Ectodermal cell (in vitro differentiated cells): ENCODE results near the gene RAMP3.
"Not testable (repeated sequence)": the region's sequence is repeated elsewhere in the genome, so short reads cannot be mapped to it uniquely, and the experiment has no call there.

ENCODE experiments used
- H3K27ac ChIP-seq: 2 replicates; pipeline ENCODE4 v1.7.0; 2013; ENCODE audit warnings: mild to moderate bottlenecking, low read depth, low read length; ENCODE audit not compliant: insufficient read depth, poor library complexity, severe bottlenecking
- H3K27me3 ChIP-seq: 2 replicates; pipeline ENCODE4 v1.7.0; 2013; ENCODE audit warnings: mild to moderate bottlenecking, low read length; ENCODE audit not compliant: insufficient read depth, control insufficient read depth, poor library complexity, severe bottlenecking
- H3K36me3 ChIP-seq: one replicate; pipeline ENCODE4 v1.7.0; 2013; ENCODE audit warnings: low read length; ENCODE audit not compliant: control insufficient read depth, insufficient read depth
- H3K4me1 ChIP-seq: one replicate; pipeline ENCODE4 v1.7.0; 2013; ENCODE audit warnings: low read length; ENCODE audit not compliant: control insufficient read depth, insufficient read depth
- H3K4me3 ChIP-seq: 2 replicates; pipeline ENCODE4 v1.7.0; 2013; ENCODE audit warnings: low read depth, low read length, control low read depth; ENCODE audit not compliant: insufficient read depth
- H3K9me3 ChIP-seq: 2 replicates; pipeline ENCODE4 v1.7.0; 2013; ENCODE audit warnings: mild to moderate bottlenecking, low read length, moderate library complexity; ENCODE audit not compliant: control insufficient read depth
- WGBS, 2 experiments: methylation state at CpG; one replicate each; pipeline ENCODE4 v1.1.7; 2013; ENCODE audit warnings: missing lambda C conversion rate in 2 of 2; 5-methylcytosine and 5-hydroxymethylcytosine counted together

RAMP3 gene

DNA sequence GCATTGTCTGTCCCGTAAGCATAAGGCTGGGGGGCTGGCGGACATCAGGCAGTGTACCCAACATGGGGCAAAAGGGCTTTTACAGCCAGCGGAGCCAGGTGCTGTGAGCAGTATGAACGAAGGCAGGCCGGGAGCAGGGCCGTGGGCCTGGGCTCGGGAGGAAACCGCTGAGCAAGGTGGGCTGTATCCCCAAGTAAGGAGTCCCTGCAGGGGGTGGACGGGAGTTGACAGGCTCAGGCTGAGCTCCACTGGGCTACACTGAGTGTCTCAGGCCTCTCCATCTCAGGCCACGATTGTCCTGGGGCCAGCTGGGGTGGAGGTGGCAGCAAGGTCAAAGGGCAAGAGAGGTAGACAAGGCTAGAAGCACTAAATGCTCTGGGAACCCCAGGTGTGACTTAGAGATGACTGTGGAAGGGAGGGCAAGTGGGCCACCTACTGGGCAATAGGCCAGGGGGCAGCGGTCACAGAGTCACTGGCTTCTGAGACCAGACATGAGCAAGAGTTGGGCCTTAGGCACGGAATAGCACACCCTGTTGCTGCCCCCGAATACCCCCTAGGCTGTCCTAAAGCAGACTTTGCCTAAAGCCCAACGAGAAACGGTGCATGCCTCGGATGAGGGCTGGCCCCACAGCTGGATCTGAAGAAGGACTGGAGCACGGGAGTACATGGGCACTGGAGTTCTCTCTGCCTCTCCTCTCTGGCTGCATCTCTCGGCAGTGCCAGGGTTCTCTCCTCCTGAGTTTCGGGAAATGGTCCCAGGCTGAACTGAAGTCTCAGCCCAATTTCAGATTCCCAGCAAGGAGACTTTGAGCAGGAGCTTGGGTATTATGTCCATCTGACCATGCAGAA, 10.8 kb upstream of the RAMP3 start:
- Histone ChIP-seq H3K9me3 (no peaks in the 10 kb centered on the region), H3K4me3 (no peak overlapping the region)
- WGBS, 2 experiments: 86 to 88% methylated on average over 19 of the region's 19 CpGs

DNA sequence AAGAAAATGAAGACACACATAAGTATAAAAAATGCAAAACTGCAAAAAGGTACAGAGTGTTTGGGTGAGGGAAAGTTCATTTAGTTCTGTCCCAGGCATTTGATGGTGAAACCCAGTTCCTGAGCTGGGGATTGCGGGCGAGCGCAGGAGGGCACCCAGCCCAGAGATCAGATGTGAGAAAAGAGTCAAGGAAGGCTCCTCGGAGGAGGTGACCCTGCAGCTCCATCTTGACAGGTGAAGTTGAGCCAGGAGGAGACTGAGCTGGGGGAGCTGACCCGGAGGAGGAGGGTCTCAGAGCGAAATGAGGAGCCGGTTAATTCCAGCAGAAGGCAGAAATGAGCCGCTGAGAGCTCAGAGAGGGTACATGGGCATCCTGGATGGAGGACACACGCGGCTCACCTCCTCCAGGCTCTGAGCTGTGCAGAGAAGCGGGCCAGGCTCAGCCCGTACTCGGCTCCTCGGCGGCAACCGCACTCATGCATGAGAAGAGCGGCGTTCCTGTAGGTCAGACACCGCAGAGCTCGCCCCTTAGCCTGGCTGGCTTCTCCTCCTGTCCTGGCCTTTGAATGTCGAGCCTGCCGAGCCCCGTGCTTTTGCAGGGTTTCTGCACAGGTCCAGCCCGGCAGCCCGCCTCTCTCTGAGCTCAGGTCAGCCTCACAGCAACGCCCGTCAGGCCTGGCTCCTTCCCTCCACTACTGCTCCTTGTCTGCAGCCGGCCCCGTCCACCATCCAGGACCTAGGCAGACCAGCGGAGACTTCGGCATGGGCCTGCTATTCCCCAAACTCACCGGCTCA, 9.5 kb upstream of the RAMP3 start:
- Histone ChIP-seq H3K27me3 (no peaks in the 10 kb centered on the region), H3K4me3 (no peak overlapping the region), H3K36me3 (no peaks in the 10 kb centered on the region), H3K9me3 (no peaks in the 10 kb centered on the region), H3K27ac (no peak overlapping the region), H3K4me1 (no peaks in the 10 kb centered on the region)
- WGBS, 2 experiments: 88 to 89% methylated on average over 32 of the region's 32 CpGs

More for the DNA sequence above, 10.8 kb upstream of the RAMP3 start:
- H3K4me1 ChIP-seq: no peaks in the 10 kb centered on the region
- H3K36me3 ChIP-seq: no peaks in the 10 kb centered on the region
- H3K27me3 ChIP-seq: no peaks in the 10 kb centered on the region
- H3K27ac ChIP-seq: no peak overlapping the region

DNA sequence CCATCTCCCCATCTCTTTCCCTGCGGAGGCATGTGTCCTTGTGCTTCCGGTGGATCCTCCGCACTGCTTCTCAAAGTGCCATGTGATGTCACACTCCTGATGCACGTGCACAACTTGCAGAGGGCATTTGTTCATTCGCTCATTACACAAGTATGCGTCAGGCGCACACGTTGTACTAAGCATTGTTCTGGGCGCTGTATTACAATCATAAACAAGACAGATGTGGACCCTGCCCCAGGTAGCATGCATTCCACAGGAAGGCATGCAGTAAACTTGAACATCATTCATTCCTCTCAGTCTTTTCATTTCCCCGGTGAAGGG, 9.0 kb upstream of the RAMP3 start:
- Histone ChIP-seq H3K36me3 (no peaks in the 10 kb centered on the region), H3K27ac (no peak overlapping the region), H3K27me3 (no peaks in the 10 kb centered on the region), H3K4me1 (no peaks in the 10 kb centered on the region), H3K4me3 (no peak overlapping the region), H3K9me3 (no peaks in the 10 kb centered on the region)
- 94 to 95% methylated on average over 10 of the region's 10 CpGs for whole genome bisulfite sequencing, 2 experiments

DNA sequence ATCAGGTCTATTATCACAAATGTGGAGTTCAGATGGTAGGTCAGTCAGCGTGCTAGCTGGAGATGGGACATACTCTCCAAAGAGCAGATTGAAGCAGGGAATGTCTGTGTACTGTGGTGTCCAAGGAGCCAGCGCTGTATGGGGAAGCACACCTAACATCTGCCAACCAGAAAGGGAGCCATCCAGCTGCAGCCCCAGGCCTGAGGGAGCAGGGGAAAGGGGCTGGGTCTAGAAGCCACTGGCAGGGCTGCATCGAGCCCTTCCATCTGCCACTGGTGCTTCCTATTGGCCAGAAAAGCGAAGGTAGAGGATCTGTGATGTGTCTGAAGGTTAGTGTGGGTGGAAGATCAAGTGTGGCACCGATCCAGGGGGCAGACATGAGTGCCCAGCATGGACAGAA, 8.0 kb upstream of the RAMP3 start:
- no peaks in the 10 kb centered on the region for H3K36me3 ChIP-seq
- no peaks in the 10 kb centered on the region for H3K27me3 ChIP-seq
- H3K27ac ChIP-seq: no peak overlapping the region
- no peak overlapping the region for H3K4me3 ChIP-seq
- no peaks in the 10 kb centered on the region for H3K4me1 ChIP-seq
- WGBS, 2 experiments: 88 to 94% methylated on average over 5 of the region's 5 CpGs
- H3K9me3 ChIP-seq: no peaks in the 10 kb centered on the region

GRCh38 chr7:45150199-45150598, 7.4 kb upstream of the RAMP3 start:
- no peaks in the 10 kb centered on the region for H3K36me3 ChIP-seq
- 84 to 86% methylated on average over 11 of the region's 11 CpGs for WGBS, 2 experiments
- H3K27ac ChIP-seq: no peak overlapping the region
- H3K9me3 ChIP-seq: no peaks in the 10 kb centered on the region
- H3K4me1 ChIP-seq: no peaks in the 10 kb centered on the region
- H3K27me3 ChIP-seq: no peaks in the 10 kb centered on the region
- H3K4me3 ChIP-seq: no peak overlapping the region

GRCh38 chr7:45151131-45151684, 6.4 kb upstream of the RAMP3 start:
- H3K4me1 ChIP-seq: no peaks in the 10 kb centered on the region
- WGBS, 2 experiments: 87 to 93% methylated on average over 9 of the region's 9 CpGs
- H3K27me3 ChIP-seq: peaks cover 6% of the 10 kb centered on the region
- no peak overlapping the region for H3K4me3 ChIP-seq
- H3K9me3 ChIP-seq: no peaks in the 10 kb centered on the region
- no peaks in the 10 kb centered on the region for H3K36me3 ChIP-seq
- H3K27ac ChIP-seq: no peak overlapping the region

GRCh38 chr7:45151967-45152366, 5.6 kb upstream of the RAMP3 start:
- no peak overlapping the region for H3K4me3 ChIP-seq
- no peak overlapping the region for H3K27ac ChIP-seq
- H3K4me1 ChIP-seq: no peaks in the 10 kb centered on the region
- H3K9me3 ChIP-seq: no peaks in the 10 kb centered on the region
- 79 to 80% methylated on average over 3 of the region's 3 CpGs for WGBS, 2 experiments
- H3K27me3 ChIP-seq: peaks cover 13% of the 10 kb centered on the region
- no peaks in the 10 kb centered on the region for H3K36me3 ChIP-seq

DNA sequence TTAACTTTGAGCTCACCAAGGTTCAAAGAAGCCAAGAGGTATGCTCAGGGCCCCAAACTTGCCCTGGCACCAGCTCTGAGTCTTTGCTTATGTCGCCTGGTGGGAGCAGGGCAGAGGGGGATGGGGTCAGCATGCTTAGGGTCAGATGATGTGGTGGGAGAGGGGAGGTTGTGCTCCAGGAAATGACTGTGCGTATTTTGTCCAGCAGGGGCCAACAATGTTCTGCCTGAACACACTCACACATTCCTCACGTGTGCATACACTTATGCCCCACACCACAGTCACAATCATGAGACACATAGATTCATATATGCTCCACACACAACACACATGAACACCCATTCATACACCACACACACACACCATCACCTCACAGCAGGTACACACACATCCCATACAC, 4.4 kb upstream of the RAMP3 start:
- Histone ChIP-seq H3K9me3 (no peaks in the 10 kb centered on the region), H3K27ac (no peak overlapping the region), H3K4me1 (no peaks in the 10 kb centered on the region), H3K4me3 (no peak overlapping the region), H3K36me3 (no peaks in the 10 kb centered on the region), H3K27me3 (peaks cover 26% of the 10 kb centered on the region)
- 72 to 78% methylated on average over 3 of the region's 3 CpGs for WGBS, 2 experiments

DNA sequence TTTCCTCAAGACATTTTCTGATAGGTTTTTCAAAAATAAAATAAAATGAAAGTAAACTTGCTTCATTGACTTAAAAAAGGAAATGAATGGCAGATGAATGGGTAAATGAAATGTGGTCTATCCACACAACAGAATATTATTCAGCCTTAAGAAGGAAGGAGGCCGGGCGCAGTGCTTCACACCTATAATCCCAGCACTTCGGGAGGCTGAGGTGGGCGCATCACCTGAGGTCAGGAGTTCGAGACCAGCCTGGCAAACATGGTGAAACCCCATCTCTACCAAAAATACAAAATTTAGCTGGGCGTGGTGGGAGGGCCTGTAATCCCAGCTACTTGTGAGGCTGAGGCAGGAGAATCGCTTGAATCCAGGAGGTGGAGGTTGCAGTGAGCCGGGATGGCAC, 3.7 kb upstream of the RAMP3 start:
- H3K27ac ChIP-seq, H3K4me1 ChIP-seq, H3K9me3 ChIP-seq, H3K4me3 ChIP-seq, H3K36me3 ChIP-seq: not testable (repeated sequence)
- peaks cover 32% of the 10 kb centered on the region for H3K27me3 ChIP-seq
- WGBS, 2 experiments: 92 to 93% methylated on average over 8 of the region's 8 CpGs

- Histone ChIP-seq H3K36me3 (no peaks in the 10 kb centered on the region), H3K9me3 (no peaks in the 10 kb centered on the region), H3K27ac (no peak overlapping the region), H3K4me3 (no peak overlapping the region), H3K4me1 (no peaks in the 10 kb centered on the region), H3K27me3 (peaks cover 42% of the 10 kb centered on the region)
- 94 to 96% methylated on average over 9 of the region's 9 CpGs for WGBS, 2 experiments
Observed at GRCh38 chr7:45155357-45155900, 2.2 kb upstream of the RAMP3 start.
